Jurkat, Clone E6-1 (cell line): Measurements from ENCODE around the gene FSIP1.

Experiments used
- DNase-seq: peaks from one replicate; pipeline ENCODE4 v3.0.0-alpha.2; 2011; ENCODE audit warnings: low read depth, low spot score
- H3K4me3 ChIP-seq: 2 replicates; pipeline ENCODE4 v1.5.1; 2011; ENCODE audit warnings: mild to moderate bottlenecking, low read length, control low read depth, moderate library complexity

The FSIP1 gene

DNA sequence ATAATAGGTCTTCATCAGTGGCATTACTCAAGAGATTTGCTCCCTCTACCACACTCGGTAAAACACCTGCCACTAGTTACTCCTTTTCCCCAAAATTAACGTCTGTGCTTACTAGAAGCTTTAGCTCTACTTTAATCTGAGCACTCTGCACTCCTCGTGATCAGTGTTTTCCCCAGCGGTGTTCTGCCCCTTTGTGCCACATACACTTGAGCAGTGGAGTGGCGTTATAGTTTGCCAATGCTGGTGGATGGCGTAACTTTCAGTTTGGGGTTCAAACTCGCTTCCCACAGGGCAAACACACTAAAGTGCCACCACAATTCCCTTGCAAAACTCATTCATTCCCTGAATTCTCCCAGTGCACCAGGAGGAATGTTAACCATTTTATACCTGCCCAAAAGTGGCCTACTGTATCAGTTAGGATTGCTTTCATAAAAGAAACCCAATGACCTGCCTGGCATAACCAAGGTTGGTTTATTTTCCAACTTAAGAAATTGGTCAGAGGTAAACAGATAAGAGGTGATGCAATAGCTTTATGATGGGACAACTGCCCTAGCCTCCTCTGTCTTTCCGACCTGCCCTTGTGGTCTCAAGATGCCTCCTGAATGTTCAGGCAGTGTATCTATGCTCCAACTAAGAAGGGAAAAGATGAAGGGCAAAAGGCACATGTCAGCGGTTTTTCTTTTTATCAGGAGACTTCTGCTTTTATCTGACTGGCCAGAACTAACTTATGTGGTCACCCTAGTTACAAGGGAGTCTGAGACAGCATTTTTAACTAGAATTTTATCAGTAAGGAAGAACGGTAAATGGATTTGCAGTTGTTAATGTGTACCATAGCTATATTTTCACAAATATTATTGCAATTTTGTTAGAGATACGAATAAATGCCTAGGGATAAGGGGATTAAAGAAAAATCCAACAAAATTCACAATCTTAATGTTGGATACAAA lies 83.9 kb downstream of the FSIP1 start:
- DNase-seq: no peak

DNA sequence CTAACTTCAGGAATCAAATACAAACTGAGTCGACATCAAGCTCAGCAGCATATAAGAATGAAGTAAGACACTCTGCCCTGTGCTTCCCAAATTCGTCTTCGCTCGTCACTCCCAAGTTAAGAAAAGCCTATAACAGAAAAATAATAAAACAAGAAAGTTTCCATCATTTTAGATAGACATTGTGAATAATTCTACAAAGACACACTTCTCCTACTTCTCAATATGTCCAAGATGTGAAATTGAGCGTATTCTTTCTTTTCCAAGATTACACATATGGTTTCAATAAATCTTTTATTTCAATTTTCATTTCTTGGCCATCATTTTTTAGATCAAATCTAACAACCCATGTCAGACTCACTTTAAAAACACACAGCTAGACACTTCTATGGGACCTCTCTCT lies 85.1 kb downstream of the FSIP1 start:
- no peak for DNase-seq
- no peak overlapping the region for H3K4me3 ChIP-seq

More for the DNA sequence above, 83.9 kb downstream of the FSIP1 start:
- no peak overlapping the region for H3K4me3 ChIP-seq

DNA sequence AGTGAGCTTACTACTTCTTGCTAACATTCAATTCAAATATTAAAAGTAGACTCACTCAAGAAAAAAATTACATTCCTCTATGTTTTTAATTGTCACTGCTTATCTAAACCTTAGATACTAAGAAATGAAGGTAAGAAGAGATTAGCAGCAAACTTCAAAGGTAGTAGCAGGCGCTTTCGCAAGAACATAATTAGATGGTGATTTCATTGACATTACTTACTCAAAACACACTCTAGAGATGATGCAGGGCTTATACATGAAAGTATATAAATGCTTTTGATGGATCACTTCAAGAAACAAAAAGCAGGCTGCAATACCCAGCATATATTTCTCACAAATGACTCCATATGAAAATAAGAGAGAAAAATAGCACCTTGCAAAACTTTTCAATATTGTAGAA lies 86.8 kb downstream of the FSIP1 start:
- no peak for DNase-seq
- no peak overlapping the region for H3K4me3 ChIP-seq

DNA sequence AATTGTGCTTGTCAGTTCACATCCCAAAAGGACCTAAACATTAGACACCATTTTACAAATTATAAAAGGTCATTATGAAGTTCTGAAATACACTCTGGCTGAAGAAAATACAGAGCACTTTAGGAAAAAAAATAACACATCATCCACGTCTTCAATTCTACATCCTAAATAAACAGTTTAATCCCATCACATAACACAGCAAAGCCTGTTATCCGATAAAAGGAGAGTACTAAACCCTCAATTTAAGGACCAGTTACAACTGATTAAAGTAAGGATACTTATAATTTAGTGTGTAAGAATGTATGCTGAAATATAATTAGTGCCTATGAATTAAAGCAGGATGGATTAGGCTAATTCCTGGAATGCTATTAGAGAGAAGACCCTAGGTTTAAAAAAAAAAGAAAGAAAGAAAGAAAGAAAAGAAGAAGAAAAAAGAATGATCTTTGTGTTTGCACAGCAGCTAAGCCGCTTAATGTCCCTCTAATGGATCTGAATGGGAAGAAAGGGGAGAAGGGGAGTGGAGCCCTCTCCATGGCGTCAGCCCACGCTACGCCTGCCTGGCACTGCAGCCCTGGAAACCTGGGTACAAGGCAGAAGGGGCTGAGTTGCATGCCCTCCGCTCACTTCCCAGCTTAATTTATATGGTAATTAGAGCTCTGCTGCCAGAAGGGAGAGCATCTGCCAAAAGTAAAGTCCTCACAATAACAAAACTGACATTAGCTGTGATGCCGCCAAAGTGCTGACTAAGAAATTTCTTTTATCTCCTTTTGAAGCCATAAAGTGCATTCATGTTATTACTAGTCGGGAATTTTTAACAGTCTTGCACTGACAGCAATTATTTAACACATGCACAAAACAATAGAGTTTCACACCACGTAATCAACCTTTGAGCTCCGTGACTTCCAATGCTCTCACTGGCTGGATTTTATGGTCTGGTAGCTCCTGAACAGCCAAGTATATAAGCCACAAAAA lies 90.0 kb downstream of the FSIP1 start:
- H3K4me3 ChIP-seq: no peak overlapping the region
- DNase-seq: no peak

DNA sequence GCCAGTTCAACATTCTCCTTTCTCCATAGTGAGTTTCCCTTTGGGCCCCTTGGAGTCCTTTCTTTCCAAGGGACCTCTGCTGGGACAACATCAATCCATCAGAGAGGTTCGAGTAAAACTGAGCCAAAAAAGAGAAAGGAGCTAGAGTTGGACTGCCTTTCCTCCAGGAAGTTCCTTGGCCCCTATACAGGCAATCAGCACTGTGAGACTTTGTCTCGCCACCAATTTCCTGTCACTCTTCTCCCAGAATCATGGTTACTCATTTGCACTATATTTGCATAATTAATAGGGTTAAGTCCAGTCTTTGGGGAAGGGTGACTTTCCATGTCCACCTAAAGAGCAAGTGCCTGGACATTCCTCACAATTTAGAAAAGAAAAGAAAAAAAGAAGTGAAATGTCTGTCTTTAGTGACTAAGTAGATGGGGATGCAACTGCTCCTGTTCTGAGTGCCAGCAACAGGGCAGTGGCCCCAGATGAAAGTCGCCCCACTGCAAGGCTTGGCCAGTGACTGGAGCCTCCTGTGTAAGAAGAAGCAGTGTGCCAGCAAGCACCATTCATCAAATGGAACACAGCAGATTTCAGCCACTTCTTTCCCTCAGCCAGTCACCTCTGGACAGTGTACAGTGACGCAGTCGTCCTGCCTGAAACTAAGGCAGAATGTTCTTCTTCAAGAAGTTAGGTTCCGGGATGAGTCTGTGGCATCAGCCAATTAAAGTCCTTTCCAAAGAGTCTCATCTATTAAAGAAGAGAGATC lies 91.6 kb downstream of the FSIP1 start:
- no peak for DNase-seq
- no peak overlapping the region for H3K4me3 ChIP-seq

DNA sequence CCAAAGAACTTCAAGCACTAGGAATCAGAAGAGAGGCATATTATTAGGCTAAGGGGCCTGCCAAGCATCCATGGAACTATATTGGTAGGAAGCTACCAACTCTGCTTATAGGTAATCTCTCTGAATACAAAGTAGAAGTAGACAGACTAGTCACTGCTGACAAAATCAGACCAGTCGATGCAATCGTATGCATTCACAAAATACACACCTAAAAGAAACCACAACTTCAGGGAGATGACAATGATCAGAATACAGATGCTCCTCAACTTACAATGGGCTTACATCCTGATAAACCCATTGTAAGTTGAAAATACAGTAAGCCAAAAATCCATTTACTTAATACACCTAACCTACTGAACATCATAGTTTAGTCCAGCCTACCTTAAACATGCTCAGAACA lies 94.7 kb downstream of the FSIP1 start:
- no peak overlapping the region for H3K4me3 ChIP-seq
- peak; percentile 51 for DNase-seq

DNA sequence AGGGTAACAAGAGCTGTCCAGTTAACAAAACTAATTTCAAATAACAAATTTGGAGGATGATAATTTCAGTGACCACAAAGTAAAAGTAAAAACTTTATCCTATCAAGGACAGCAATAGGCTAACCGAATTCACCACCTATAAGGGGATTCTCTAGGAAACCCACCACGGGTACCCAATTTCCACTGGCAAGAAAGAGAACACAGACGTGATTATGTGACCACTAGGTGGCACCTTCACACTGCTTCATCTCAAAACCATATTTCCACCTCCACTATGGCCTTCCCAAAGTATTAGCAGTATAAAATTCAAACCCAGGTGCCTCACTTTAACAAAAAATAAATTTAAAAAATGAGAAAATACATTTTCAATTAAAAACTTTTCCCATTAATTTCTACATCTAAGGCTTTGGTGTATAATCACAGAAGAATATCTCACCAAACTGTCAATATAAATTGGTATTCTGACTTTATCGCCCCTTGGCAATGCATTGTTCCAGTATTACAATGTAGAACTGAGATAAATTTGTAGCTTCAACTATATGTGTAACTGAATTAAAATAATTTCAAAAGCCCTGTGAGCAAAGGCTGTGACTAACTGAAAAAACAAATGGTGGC lies 96.5 kb downstream of the FSIP1 start:
- no peak overlapping the region for H3K4me3 ChIP-seq
- peak; percentile 61 for DNase-seq

DNA sequence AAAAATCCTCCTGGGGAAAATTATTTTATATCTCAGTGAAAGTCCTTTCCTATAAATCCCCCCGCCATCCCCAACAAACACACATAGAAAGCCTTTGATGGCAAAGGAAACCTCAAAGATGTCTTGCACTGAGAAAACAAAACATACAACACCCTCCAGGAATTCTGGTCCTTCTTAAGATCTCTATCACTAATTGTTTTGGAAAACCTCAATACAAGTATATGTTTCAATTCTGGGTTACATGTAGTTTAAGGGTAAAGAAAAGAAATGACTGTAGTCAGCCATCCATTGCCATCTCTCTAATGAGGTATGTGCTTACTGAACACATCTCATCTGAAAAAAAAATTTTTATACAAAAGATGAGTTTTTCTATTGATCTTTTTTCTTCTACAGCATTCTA lies 97.3 kb downstream of the FSIP1 start:
- DNase-seq: no peak

DNA sequence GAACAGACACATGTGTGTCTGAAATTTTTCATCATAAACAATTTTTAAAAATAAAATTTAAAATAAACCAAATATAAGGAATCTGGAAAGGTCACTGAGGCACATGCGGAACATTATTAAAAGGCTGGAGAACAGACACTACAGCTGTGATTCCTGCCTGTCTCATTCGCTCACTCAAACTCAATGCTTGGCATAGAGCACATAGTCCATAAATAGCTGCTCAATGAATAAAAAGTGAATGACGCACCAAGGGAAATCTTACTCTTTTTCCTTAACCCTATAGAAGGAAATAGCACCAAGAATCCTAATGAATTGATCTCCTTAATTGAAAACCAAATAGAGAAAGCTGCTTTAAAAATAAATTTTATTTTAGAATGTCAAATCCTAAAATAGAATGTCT lies 98.4 kb downstream of the FSIP1 start:
- H3K4me3 ChIP-seq: no peak overlapping the region
- no peak for DNase-seq

More for the DNA sequence above, 97.3 kb downstream of the FSIP1 start:
- H3K4me3 ChIP-seq: no peak overlapping the region

DNA sequence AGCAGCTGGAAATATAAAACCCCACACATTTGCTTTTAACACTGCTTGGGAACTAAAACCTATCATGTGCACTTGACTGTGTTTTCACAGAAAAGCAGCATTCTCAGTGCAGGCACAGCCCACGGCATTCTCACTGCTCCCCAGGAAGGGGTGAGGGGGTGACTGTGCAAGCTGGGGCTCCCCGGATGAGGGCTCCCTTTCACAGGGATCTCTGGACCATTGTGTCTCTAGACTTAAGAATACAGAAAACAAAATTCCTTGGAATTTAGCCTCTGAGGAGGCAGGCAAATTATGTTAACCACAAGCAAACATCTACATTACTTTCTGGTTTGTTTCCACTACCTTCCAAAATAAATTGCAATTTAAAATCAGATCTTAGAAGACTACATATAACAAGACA lies 100.3 kb downstream of the FSIP1 start:
- no peak overlapping the region for H3K4me3 ChIP-seq
- DNase-seq: no peak

DNA sequence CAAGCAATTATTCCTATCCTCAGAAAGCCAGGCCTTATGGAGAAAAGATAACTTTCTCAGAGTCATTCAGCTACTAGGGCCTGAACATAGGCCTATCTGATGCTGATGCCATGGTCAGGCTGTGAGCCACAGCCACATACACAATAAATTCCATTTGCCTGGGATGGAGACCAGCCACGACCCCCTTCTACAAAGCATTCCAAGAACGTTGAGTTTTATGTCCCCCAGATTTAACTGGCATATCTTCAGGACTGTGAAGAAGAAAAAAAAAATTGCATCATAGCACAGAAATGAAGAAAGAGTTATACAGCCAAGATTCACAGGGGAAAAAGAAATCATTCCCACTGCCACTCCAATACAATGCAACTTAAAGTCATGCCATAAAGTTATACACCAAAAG lies 101.8 kb downstream of the FSIP1 start:
- DNase-seq: no peak

DNA sequence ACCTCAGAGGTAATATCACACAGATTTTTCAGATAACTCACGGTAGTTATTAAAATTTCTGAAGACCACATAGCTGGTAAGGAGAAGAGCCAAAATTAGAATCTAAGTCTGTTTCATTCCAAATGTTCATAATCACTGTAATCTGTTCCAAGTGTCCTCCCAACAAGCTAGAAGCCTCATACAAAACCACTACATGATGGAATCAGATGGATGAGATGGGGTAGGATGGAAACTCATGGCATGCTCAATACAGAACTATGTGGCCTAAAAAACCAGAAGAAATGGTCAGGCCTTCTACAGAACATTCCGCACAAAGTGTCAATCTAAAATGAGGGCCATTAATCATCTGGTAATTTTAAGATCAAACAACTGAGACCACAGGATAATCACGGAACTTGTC lies 110.0 kb downstream of the FSIP1 start:
- H3K4me3 ChIP-seq: no peak overlapping the region
- no peak for DNase-seq

More for the DNA sequence above, 101.8 kb downstream of the FSIP1 start:
- no peak overlapping the region for H3K4me3 ChIP-seq

DNA sequence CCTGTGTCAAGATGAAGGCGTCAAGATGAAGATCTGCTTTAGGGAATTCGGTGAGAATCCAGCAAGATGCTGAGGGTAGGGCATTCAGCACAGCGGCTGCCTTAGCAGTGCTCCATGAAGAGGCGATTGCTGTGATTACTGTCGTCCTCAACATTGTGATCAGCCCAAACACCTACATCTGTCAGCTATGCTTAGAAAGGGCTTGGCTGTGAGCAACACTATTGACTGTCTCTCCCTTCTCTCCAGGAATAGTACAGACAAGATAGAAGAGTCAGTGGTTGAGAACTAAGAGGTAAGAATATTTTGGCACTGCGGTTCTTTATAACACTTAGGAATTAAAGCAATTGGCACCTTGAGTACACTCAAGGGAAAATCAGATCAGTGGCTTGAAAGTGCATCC lies 110.5 kb downstream of the FSIP1 start:
- no peak overlapping the region for H3K4me3 ChIP-seq
- DNase-seq: no peak

DNA sequence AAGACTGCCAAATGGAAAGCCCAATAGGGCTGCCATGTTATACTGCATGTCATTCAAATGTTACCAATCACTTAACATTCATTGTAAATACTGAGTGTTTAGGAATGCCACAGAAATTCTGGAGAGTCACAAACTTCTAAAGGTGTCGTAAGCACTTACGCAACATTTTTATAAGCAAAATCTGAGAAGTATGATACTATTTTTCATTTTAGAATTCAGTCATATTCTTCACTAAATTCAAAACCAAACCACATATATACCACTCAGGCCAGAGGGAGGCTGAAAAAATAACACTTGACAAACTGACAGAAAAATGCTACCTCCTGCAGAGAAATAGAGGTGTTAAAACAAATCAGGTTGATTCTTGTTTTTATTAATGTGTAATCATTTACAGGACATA lies 112.0 kb downstream of the FSIP1 start:
- DNase-seq: no peak
- H3K4me3 ChIP-seq: no peak overlapping the region

DNA sequence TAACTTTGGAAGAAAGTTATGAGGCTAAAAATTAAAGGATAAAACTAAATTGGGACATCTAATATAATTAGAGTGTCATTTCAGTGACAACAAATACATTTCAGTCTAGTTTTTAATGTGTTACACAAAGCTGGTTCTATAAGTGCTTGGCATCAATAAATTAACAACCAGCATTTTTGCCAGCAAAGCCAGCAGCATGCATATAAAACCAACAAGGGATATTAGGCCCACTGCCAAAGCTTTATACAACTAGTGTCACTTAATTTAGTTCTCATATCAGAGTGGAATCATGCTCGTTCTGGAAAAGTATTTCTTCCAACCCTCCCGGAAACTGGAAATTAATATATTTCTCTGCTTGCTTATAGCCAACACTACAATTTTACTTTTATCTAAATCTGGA lies 113.0 kb downstream of the FSIP1 start:
- no peak overlapping the region for H3K4me3 ChIP-seq
- DNase-seq: no peak

DNA sequence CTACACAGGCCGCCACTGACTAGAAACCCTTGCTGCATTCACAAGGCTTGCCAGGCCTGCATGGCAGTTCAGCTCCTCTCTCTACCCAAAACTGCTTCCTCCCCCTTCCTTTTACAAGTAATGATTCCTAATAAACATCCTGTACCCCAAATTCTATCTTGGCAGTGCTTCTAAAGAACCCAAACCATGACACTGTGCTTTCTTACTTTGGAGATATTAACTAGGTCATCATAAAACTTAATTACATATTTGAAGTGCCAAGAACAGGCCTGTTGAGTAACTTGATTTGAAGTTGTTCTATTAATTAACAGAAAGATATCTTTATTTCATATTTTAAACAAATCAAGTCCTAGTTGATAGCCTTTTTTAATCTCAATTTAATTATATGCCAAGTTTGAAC lies 113.4 kb downstream of the FSIP1 start:
- H3K4me3 ChIP-seq: no peak overlapping the region
- no peak for DNase-seq

DNA sequence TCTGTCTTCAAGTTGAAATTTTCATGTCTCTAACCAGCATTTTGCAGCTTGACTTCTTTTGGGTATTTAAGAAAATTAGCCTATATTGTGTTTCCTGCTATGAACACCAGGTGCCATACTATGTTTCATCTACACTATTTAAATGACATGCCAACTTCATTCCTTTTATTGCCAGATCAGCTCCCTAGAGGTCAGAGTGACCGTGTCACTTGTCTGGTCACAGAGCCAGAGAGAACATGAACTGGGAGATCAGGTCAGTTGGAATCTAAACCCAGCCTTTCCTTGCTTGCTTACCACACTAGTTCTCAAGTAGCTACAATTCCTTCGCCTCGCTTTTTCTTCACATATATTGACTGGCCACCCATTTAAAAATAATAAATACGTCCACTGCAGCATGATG lies 114.2 kb downstream of the FSIP1 start:
- DNase-seq: no peak
- H3K4me3 ChIP-seq: no peak overlapping the region

DNA sequence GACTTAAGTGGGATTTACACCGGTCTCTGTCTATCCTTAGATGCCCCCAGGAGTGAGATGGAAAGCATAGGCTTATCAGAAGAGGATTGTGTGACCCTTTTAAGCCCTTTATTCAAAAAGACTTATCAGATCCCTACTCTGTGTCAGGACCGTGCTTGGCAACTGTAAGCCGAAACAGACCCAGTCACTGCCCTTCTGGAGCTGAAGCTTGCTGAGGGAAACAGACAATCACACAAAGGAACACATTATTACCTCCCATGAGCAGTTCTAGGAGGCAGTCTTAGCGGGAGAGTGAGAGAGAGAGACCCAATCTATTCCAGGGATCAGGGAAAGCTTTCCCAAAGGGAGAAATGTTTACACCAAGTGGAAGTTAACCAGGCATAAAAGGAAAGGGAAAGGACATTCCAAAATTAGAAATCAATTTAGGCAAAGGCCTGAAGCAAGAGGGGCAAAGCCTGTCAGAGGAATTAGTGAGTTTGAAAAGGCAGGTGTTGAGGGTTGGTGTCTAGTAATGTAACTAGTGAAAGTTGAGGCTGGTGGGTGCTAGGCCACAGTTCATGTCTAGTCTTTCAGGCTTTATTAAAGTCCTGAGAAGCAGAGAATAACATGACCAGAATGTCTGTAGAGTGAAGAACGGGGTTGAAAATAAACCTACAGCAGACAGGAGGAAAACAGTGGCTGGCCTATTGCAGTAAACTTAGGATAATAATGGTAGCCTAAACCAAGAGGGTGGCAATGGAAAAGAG lies 115.1 kb downstream of the FSIP1 start:
- H3K4me3 ChIP-seq: no peak overlapping the region
- DNase-seq: no peak
